GM18870 (cell line): ENCODE results near the gene TNFAIP2.
"Not testable (repeated sequence)": the region's sequence is repeated elsewhere in the genome, so short reads cannot be mapped to it uniquely, and the experiment has no call there.

ENCODE experiments used
- ATAC-seq: cut with Tn5 transposase; IDR thresholded peaks from one replicate; pipeline ENCODE4 v1.9.1; 2021; ENCODE audit warnings: moderate library complexity; ENCODE audit not compliant: unreplicated experiment

The TNFAIP2 gene

DNA sequence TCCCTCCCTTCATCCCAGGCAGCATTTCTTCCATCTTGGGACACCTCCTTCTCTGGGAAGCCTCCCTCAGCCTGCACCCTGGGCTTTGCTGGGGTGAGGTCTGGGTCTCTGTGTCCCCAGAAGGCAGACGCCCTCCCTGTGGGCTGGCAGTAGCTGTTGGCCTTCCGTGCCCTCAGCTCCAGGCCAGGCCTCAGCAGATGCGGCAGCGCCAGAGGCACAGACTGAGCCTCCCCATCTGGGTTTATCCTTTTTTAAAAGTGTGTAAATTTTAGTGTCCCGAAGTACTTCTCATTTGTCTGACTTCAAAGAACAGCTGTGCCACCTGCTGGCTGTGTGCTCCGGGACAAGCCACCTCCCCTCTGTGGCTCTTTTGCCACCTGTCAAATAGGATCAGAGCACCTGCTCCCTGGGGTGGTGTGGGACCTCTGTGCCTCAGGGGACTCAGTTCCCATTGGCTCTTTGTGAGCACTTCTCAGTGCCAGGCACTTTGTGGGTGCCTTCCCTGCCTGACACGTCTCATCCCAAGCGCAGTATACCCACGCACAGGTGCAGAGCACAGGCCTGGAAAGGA, 17.6 kb upstream of the TNFAIP2 start:
- ATAC-seq = no peak

DNA sequence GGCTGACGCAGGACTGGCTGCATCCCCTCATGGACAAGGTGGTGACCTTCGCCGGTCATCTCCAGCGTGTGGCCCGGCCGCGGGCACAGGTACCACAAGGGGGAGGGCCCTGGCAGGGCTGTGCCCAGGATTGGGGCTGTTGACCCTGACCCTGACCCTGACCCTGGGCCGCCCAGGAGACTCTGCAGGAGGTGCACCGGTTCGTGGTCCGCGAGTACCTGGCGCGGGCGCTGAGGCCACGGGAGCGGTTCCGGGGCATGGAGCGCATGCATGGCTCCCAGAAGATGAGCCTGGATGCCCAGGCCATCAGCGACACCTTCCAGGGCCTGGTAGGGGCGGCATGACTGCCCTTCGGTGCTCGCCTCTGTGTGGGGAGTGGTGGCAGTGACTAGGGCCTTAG, 15.8 kb upstream of the TNFAIP2 start:
- ATAC-seq = no peak

DNA sequence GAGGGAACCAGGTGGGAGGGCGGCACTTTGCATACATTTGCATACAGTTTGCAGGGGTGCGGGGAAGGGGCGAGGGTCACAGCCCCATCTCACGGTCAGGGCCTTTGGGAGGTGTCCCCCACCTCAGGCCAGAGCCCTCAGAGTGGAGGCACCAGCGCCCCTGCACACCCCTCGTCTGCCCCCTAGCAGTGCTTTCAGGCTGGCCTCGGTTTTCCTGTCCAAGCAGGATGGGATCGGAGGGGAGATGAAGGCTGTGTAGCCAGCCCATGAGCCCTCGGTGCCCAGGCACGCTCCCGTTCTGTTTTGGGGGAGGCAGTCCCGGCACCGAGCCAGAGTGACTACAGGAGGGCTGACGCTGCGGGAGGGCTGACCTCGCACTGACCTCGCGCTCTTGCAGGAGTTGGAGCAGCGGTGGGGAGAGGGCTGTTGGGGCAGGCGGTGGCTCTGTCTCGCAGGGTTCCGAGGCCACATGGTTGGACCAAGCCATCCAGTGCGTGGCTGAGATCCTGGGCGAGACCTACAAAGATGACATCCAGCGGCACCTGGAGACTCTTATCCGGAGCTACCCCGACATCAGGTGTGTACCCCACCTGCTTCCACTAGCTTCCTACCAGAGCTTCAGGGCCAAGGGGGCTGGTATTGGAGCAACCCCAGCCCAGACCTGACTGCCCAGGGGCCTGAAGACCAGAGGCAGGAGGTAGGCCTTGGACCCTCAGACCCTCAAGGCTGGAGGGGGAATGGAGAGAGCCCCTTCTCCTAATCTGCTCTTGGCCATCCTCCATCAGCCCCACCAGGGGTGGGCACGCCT, 15.1 kb upstream of the TNFAIP2 start:
- no peak for ATAC-seq

DNA sequence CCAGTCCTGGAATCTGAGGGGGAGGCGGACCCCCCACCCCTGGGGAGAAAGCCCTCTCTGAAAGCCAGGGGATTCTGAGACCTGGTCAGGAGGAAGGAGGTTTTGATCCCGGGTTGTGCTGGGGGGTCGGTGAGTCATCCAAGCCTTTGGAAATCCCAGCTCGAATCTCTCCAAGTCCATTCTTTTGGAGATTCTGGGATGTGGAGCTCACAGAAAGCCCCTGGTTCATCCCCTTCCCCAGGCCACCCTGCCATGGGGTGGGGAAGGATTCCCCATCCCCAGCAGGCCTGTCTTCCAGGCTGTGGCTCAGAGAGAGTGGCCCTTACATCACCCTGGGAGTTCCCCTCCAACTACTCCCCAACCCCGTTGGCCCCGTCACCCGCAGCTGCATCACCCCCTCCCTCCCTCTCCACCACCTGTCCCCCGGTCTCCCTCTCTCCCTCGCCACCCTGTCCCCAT, 14.5 kb upstream of the TNFAIP2 start:
- no peak for ATAC-seq

DNA sequence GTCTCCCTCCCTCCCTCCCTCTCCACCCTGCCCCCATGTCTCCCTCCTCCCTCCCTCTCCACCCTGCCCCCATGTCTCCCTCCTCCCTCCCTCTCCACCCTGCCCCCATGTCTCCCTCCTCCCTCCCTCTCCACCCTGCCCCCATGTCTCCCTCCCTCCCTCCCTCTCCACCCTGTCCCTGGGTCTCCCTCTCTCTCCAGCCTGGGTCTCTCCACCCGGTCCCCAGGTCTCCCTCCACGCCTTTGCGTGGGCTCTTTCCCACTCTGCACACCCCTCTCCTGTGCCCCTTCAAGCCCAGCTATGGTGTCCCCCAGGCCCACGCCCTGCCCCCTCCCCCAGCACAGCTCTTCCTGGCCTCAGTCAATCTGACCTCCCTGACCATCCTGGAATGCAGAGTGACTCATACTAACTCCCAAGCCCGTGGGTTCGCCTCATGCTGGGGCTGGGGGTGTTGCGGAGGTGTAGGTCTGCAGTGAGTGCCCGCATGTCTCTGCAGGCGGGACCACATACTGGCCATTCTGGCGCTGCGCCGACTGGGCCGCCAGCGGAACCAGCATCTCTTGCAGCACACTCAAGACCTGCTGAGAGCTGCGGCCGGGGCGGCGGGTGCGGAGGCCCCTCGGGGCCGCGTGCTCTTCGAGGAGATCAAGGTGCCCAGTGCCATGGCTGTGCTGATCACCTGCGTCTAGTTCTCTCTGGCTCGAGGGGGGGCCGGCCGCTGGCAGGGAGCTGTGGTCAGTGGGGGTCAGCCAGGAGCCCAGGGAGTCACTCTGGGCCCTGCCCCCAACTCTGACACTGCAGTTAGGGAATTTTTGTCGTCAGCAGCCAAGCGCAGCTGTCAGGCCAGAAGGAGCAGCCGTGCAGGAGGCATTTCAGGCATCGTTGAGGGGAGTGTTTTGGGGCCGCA, 13.5 kb upstream of the TNFAIP2 start:
- ATAC-seq = no peak

DNA sequence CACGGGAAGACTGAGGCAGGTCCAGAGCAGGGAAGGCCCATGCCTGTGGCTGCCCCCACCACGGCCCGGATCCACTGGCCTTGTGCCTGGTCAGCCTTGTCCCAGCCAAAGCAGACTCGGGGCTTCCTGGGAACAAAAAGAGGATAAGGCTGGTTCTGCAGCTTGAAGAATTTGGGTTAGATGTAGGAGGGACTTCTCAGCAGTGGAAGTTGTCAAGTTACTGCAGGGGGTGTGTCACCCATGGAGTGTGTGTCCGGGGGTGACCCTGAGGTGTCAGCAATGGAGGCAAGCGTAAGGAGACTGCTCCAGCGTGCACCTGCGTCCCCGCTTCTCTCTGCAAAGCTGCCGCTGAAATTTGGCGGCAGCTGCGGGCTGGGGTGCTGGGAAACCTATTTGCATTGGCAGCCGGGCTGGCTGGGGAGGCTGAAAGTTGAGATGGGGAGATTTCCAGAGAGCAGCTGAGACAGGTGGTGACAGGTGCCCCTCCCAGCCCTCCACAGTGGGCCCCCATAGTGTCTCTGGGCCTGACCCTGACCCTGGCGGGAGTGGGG, 12.5 kb upstream of the TNFAIP2 start:
- ATAC-seq = no peak

DNA sequence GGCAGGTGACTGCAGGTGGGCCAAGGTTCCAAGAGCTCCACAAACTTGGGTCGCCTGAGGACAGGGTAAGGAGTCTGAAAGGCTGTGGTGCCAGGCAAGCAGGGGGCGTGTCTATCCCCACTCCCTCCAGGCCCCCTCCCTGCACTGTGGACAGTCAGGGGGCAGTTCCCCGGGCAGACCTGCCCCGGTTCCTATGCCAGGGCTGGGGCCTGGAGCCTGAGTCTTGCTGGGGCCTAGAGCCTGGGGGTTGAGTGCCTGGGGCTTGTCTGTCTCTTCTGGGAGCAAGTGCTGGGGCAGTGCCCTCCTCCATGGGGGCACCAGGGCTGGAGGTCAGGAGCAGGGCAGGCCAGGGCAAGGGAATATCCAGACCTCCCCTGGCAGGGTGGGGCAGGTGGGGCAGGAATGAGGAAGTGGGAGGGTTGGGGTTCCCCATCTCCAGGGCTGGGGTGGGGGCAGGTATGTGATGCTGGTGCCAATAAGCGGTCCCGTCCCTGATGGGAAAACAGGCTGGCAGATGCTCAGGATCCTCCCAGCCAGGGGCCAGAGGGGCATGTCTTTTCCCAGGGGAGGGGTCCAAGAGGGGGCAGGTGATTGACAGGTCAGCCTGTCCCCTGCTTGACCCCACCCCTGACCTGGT, 11.9 kb upstream of the TNFAIP2 start:
- no peak for ATAC-seq

DNA sequence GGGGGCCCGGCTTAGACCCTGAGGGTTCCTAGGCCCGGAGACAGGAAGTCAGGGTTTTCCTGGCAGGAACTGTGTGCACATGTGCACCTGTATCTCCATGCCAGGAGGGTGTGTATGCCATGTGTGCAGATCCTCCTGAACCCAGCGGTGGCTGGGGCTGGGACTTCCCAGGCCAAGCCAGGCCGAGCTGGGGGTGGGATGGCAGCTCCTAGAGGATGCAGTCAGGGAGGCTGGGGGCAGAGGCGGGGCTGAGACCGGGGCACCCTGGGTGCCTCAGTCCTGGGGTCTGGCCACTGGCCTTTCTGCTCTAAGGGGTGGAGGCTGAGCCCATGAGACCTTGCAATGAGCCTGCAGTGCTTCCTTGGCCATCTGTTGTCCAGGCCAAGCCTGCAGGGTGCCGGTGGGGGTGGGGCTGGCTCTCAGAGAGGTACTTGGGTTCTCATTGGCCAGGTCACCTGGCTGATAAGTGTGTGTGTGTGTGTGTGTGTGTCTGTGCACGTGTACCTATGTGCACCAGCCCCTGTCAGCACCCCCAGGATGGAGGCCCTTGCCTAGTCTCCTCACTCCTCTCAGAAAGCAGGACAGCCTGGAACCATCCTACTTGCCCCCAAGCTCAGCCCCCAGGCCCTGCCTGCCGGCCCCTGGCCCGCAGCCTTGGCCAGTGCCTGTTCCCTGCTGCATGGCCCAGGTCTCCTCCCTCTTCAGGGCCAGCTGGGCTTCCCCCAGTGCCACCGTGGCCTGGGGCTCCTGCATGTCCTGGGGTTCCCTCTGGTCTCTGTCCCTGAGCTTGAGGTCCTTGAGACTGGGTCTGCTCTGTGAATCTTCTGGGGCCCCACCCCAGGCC, 10.6 kb upstream of the TNFAIP2 start:
- no peak for ATAC-seq

DNA sequence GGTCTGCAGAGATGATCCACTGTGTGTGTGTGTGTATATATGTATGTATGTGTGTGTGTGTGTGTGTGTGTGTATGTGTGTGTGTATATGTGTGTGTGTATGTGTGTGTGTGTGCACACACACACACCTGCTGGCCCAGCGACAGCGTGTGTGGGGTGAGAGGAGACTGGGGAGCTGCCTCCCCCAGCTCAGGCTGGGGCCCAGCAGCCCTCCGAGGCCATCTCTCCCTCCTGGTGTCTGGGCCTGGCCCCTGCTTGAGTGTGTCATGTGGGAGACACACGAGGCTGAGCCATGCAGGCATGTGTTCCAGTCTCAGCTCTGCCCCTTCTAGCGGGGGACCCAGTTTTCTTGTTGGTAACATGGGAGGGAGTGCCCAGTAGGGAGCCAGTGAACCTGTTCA, 10.0 kb upstream of the TNFAIP2 start:
- ATAC-seq = no peak

DNA sequence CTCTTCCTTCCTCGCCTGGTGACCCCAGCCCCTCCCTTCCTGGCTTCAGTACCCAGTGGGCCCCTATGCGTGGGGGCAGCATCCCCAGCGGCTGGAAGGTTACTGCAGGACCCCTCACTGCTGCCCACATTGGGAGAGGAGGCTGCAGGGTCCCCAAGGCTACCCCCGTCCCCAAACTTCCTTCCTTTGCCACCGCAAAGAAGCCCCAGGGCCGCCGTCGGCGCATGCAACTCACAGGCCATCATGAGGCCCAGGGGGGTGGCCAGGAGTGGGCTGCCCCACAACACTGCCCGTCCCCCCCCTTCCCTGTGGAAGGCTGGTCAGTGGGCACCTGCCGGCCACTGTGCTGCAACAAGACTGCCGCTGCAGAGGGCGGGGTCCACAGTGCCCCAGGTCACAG, 9.5 kb upstream of the TNFAIP2 start:
- ATAC-seq = no peak

DNA sequence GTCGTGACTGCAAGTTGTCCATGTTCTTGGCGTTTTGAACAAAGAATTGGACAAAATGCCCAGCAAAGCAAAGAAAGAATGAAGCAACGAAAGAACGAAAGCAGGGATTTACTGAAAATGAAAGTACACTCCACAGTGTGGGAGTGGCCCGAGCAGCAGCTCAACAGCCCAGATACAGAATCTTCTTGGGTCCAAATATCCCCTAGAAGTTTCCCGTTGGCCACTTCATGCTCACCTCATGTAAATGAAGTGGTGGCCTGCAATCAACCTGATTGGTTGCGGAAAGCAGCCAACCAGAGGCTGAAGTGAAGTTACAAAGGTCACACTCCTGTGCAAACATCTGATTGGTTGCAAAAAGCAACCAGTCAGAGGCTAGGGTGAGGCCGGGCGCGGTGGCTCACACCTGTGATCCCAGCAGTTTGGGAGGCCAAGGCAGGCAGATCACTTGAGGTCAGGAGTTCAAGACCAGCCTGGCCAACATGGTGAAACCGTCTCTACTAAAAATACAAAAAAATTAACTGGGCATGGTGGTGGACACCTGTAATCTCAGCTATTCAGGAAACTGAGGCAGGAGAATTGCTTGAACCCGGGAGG, 8.1 kb upstream of the TNFAIP2 start:
- ATAC-seq = not testable (repeated sequence)

DNA sequence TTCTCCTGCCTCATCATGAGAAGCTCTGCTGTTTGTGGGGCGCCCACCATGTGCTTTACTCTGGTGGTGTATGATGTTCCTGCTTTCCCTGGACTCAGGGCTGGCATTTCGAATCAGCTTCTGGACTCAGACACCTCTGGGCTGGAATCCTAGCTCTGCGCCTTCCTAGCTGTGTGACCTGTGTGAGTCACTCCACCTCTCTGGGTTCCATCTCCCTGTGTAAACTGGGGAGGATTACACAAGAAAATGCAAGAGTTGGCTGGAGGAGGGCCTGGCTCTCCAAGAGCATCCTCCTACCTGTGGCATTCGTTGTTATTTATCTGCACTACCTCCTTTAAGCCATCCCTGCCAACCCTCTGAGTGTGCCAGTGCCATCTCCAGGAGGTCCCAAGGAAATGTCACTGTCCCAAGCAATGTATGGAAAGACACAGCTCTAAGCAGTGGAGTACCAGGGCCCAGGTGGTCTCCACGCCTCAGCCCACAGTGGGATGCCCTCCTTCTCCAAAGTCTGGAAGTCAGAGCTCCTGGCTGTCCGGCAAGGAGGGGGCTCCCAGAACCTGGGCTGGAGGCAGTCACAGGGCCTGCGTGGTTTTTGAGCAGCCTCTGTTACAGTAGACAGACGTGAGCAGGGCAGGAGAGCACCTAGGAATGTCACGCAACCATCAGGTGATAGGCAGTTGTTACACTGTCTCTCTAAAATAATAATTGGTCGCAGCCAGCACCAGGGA, 7.3 kb upstream of the TNFAIP2 start:
- no peak for ATAC-seq

DNA sequence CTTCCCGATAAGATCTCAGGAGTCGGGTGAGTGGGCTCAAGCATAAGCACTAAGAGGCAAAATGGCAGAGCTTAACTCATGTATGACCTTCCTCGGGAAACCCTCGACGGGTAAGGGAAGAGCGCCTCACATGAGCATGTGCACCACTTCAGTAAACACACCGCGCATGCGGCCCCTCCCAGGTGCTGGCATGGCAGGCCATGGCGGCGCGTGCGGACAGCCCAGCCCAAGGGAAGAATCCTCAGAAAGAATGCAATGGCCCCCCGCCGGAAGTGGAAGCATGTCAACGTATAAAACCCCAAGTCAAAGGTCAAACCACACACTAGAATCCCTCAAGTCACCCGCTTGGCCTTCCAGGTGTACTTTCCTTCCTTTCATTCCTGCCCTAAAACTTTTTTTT, 6.6 kb upstream of the TNFAIP2 start:
- ATAC-seq = no peak

DNA sequence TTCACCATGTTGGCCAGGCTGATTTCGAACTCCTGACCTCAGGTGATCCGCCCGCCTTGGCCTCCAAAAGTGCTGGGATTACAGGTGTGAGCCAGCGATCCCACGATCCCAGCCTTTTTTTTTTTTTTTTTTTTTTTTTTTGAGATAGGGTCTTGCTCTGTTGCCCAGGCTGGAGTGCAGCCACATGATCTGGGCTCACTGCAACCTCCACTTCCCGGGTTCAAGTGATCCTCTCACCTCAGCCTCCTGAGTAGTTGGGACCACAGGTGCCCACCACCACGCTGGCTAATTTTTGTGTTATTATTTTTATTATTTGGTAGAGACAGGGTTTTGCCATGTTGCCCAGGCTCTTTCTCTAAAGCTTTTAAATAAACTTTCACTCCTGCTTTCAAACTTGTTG, 5.8 kb upstream of the TNFAIP2 start:
- ATAC-seq = not testable (repeated sequence)

DNA sequence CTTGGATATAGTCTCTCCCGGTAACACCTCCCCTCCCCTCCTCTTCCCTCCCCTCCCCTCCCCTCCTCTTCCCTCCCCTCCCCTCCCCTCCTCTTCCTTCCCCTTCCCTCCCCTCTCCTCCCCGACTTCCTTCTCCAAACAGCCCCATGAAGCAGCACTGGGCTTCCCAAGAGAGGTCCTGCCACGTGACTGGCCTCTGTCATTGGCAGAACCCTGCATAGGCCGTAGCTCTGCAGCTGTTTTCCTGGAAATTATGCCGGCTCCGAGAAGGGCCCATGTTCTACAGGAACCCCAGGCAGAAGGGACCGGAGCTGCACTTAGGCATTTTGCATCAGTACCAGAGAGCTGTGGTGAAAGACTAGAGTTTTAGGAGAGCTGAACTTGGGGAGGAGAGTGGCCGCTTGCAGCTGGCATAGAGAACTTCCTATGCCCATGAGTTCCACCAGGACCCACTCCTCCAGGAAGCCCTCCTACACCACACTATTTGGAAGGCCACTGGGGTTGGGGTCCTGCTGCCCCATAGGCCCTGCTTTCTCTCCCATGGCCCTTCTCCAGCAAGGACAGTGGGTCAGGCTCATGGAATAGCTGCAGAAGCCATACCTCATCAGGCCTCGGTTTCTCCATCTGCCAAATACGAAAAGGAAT, 5.1 kb upstream of the TNFAIP2 start:
- no peak for ATAC-seq

DNA sequence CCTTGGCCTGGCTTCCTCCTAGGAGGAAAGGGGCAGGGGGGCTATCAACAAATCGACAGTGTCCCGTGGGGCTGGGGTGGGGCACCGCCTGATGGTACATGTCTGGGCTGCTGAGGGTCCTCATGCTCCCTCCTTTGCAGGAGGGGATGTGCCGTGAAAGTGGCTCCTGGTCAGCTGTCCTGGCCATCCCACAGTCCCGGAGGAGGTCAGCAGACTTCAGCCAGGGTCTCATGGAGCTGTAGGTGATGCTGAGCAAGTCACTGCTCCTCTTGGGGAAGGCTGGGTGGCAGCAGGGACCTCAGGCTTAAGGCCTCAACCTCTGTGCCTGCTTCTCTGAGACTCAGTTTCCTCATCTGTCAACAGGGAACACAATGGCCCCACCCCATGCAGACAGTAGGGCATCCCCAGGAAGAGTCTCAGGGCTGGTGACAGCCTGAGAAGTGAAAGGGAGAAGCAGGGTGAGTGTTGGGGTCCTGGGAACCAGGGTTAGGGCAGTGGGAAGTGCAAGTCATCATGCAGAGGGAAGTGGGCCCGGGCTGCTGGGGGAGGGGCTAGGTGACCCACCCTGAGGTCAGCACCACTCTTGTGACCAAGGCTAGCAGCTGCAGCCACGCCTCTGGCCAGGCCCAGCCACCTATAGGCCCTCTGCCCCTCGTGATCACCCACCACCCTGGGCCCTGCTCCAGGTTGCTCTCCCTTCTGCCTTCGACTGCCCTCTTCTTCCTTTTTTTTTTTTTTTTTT, 4.4 kb upstream of the TNFAIP2 start:
- ATAC-seq = no peak

DNA sequence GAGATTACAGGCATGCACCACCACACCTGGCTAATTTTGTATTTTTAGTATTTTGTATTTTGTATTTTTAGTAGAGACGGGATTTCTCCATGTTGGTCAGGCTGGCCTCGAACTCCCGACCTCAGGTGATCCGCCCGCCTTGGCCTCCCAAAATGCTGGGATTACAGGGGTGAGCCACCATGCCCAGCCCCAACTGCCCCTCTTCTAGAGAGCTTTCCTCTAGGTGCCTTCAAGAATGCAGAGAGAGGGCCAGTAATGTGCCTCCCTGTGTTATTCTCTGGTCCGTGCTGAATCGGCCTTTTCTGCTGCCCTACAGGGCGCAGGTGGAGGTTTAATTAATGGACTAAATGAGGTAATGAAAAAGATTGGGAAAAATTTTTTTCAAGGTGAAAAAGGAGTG, 3.7 kb upstream of the TNFAIP2 start:
- ATAC-seq = not testable (repeated sequence)
